T-helper 17 cell (primary cell): ENCODE results near the gene DRD3. TPM values are rescaled to one million over a fixed set of nuclear protein-coding genes. Genes with fewer than 3 reads are reported as not detected.

Source experiments
- ATAC-seq: fragments of 150-1000 bp; cut with Tn5 transposase; 2 replicates; pipeline ENCODE4 v1.10.0; 2021; ENCODE audit warnings: mild to moderate bottlenecking, moderate library complexity
- DNase-seq, 3 donors: peaks; one replicate each; pipeline versions ENCODE4 v3.0.0 to v3.0.0-alpha.2; 2020 to 2021
- H3K9me3 ChIP-seq: one replicate; pipeline ENCODE4 v1.7.0; 2013; ENCODE audit warnings: low read length, mild to moderate bottlenecking; ENCODE audit not compliant: control insufficient read depth, poor library complexity, severe bottlenecking
- H3K27ac Mint-ChIP-seq: one replicate; pipeline ENCODE4 v1.8.0; 2022; ENCODE audit warnings: mild to moderate bottlenecking, moderate library complexity, mixed read lengths
- H3K27me3 Mint-ChIP-seq: one replicate; pipeline ENCODE4 v1.8.0; 2022; ENCODE audit warnings: mixed read lengths
- H3K36me3 Mint-ChIP-seq: one replicate; pipeline ENCODE4 v1.8.0; 2022; ENCODE audit warnings: low read depth, mixed read lengths
- H3K4me1 Mint-ChIP-seq: one replicate; pipeline ENCODE4 v1.8.0; 2022; ENCODE audit warnings: mild to moderate bottlenecking, mixed read lengths
- H3K4me3 Mint-ChIP-seq: one replicate; pipeline ENCODE4 v1.8.0; 2022; ENCODE audit warnings: mild to moderate bottlenecking, moderate library complexity, mixed read lengths
- total RNA-seq, 4 donors: library from RNA in 2 of 4; stranded (reverse) in 2 of 4; gene quantifications; one replicate each; pipeline ENCODE4 v1.2.3 and lab custom pipeline; 2022 to 2026

Gene DRD3
- total RNA-seq, 2 donors from 2014 or later = not detected

DNA sequence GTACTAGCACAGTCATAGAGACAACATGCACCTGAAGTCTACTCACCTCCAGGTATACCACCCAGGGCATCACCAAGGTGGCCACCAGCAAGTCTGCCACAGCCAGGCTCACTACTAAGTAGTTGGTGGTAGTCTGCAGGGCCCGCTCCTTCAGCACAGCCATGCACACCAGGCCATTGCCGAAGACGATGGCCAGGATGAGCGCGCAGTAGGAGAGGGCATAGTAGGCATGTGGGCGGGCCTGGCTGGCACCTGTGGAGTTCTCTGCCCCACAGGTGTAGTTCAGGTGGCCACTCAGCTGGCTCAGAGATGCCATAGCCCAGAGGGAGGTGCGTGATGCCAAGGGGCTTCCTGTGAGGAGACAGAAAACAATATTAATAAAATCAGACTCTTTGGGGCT is 7.2 kb downstream of the DRD3 start:
- no peak overlapping the region for H3K4me3 Mint-ChIP-seq
- H3K4me1 Mint-ChIP-seq = no peaks in the 10 kb centered on the region
- DNase-seq = no peak
- no peaks in the 10 kb centered on the region for H3K9me3 ChIP-seq
- peaks cover 12% of the 10 kb centered on the region for H3K27me3 Mint-ChIP-seq
- no peak for ATAC-seq
- peaks cover 2% of the 10 kb centered on the region for H3K36me3 Mint-ChIP-seq
- H3K27ac Mint-ChIP-seq = no peak overlapping the region

DNA sequence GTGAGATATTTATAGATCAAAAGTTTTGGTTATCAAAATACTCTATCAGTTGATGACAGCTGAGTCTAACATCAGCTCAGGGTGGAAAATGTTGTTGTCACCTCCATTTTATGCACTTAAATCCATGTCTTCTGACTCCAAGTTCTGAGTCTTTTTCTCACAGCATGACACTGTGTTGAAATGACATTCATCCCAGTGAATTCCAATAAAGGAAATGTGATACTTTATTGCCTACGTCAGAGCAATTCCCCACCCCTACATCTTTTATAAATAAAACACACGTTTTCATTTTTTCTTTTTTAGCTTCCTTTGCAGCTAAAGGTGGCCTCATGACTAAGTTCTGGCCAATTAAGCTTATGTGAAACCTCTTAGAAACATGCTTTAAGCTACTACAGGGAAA is 10.7 kb downstream of the DRD3 start:
- Mint-ChIP-seq H3K4me1 (no peaks in the 10 kb centered on the region), H3K4me3 (no peak overlapping the region), H3K27me3 (peaks cover 12% of the 10 kb centered on the region), H3K36me3 (peaks cover 2% of the 10 kb centered on the region), H3K27ac (no peak overlapping the region)
- DNase-seq (no peak), ATAC-seq (no peak)
- H3K9me3 ChIP-seq = no peaks in the 10 kb centered on the region

DNA sequence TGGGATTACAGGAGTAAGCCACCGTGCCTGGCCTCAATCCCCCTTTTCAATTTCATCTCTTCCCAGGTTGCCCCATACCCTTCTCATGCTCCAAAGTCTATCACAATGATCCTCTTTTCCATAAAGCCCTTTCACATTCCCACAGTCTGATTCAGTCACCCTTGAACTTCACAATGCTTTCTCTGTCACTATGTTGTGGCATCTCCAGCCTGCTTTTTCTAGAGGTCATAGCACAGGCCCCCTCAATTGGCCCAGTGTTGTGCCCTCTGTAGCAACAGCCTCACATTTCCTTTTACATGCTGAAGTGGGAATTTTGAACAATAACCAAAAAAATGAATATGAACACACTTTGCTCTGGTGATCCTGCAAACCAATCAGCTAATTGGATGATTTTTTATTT is 21.5 kb downstream of the DRD3 start:
- Mint-ChIP-seq H3K4me1 (peaks cover 10% of the 10 kb centered on the region), H3K36me3 (peaks cover 9% of the 10 kb centered on the region), H3K27me3 (peaks cover 13% of the 10 kb centered on the region), H3K27ac (no peak overlapping the region), H3K4me3 (no peak overlapping the region)
- ATAC-seq (no peak), DNase-seq (no peak)
- H3K9me3 ChIP-seq = no peaks in the 10 kb centered on the region

DNA sequence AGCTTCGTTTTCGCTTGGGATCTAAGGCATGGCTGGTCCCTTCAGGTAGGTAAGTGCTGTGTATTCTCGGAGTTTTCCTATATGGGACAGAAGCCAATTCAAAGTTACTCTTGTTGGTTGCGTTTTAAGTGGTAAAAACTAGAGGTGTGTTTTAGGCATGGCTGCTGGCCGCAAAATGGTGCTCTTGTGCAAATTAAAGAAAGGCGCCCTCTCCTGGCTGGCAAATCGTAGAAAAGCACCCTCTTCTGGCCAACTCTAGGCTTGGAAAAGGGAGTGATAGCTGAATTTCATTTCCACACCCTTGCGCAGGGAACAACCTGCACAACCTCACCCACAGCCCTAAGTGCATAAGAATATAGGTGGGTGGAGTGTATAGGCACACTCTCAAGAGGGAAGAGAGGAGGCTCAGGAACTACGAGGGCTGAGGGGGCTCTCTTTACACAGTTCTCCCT is 23.5 kb downstream of the DRD3 start:
- H3K27me3 Mint-ChIP-seq = peaks cover 13% of the 10 kb centered on the region
- ATAC-seq = no peak
- H3K9me3 ChIP-seq = no peaks in the 10 kb centered on the region
- H3K4me1 Mint-ChIP-seq = peaks cover 12% of the 10 kb centered on the region
- peaks cover 9% of the 10 kb centered on the region for H3K36me3 Mint-ChIP-seq
- H3K4me3 Mint-ChIP-seq = no peak overlapping the region
- H3K27ac Mint-ChIP-seq = no peak overlapping the region
- DNase-seq = no peak

DNA sequence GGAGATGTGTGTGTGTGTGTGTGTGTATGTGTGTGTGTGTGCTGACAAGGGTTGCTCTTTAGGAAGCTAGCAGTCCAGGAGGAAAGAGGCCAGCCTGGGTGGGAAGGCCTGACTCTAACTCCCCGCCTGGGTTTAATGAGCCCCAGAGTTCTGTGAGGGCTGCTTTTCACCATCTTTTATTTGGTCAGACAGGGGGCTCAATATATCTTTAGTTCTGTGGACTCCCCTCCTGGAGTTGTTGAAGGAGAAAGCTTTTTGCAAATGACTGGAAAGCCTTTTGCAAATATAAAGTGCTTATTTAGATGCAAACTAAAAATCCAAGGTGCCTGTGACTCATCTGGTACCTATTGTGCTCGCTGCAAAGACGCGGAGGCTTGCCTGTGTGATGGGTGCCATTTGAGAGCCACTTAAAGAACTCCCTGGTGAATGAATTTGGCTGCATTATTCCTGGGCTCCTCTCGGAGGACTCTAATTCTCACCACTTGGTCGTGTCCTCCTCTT is 24.5 kb downstream of the DRD3 start:
- Mint-ChIP-seq H3K27ac (no peak overlapping the region), H3K4me3 (no peak overlapping the region), H3K36me3 (peaks cover 9% of the 10 kb centered on the region), H3K27me3 (peaks cover 13% of the 10 kb centered on the region), H3K4me1 (peaks cover 15% of the 10 kb centered on the region)
- DNase-seq (no peak), ATAC-seq (no peak)
- no peaks in the 10 kb centered on the region for H3K9me3 ChIP-seq

DNA sequence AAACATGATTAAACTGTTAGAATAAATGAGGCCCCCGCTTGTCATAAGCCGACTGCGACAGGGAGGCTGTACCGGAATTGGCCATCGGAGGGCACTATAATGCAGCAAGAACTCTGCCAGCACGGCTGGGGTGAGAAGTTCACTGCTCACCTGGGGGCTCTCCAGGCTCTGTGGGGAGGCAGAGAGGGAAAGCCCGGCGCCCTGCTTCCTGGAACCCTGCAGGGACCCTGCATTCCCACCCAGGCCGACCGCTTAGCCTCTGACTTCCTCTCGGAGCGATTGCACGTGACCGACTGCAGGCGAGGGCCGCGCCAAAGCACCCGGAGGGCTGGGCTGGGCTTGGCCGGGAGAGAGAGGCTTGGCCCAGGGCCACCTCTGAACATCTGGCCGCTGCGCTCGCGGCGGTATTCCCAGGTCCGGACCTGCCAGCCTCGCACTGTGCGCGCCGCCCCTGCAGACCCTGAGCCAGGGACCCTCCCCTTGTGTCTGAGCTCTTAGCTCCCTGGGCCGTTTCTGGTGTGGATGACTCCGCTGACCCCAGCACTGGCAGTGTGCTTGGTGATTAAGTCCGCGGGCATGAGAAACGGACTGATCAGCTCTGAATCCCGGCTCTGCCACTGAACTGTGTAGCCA is 26.2 kb downstream of the DRD3 start:
- DNase-seq (peak; percentile 60 to 81 (median 63)), ATAC-seq (peak; percentile 97)
- Mint-ChIP-seq H3K27ac (no peak overlapping the region), H3K27me3 (peaks cover 7% of the 10 kb centered on the region), H3K4me3 (peak overlapping the region; percentile 72), H3K36me3 (no peaks in the 10 kb centered on the region), H3K4me1 (peaks cover 15% of the 10 kb centered on the region)
- no peaks in the 10 kb centered on the region for H3K9me3 ChIP-seq

DNA sequence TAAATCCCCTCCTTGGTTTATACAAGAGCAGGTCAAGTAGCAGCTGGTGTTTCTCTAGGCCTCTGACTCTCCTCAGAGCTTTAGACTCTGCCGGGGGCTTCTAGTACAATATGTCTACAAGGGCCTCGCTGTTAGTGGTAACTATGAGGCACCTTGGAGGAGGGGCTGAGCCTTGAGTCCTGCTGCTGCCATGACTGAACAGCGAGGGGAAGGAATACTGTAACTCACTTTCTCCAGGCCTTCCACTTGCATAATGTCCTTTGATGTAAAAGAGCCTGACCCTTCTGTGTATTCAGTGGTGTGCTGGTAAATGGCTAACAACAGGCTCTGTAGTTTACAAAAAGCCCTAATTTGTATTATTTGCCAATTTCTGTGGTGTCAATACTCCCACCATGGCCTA is 27.8 kb downstream of the DRD3 start:
- DNase-seq (no peak), ATAC-seq (no peak)
- Mint-ChIP-seq H3K27me3 (peaks cover 8% of the 10 kb centered on the region), H3K4me1 (peaks cover 13% of the 10 kb centered on the region), H3K4me3 (no peak overlapping the region), H3K27ac (no peak overlapping the region), H3K36me3 (no peaks in the 10 kb centered on the region)
- no peaks in the 10 kb centered on the region for H3K9me3 ChIP-seq

DNA sequence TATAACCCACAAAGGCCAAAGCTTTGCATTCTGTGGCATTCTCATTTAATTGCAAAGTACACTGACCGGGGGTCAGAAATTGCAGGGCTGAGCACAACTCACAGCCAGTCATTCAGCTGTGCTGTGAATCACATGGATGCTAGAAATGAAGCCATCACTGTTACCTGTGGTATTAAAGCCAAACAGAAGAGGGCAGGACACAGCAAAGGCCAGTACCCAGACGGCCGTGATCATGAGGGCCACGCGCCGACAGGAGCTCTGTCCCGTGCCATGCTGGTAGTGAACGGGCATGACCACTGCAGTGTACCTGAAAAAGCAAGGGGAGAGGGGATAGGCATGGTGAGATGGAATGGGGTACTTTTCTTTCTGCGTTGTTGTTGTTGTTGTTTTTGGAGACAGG is 31.6 kb downstream of the DRD3 start:
- Mint-ChIP-seq H3K4me3 (no peak overlapping the region), H3K27ac (peak overlapping the region; percentile 6), H3K4me1 (peaks cover 5% of the 10 kb centered on the region), H3K36me3 (no peaks in the 10 kb centered on the region), H3K27me3 (peaks cover 8% of the 10 kb centered on the region)
- DNase-seq = no peak
- ATAC-seq = no peak
- no peaks in the 10 kb centered on the region for H3K9me3 ChIP-seq

DNA sequence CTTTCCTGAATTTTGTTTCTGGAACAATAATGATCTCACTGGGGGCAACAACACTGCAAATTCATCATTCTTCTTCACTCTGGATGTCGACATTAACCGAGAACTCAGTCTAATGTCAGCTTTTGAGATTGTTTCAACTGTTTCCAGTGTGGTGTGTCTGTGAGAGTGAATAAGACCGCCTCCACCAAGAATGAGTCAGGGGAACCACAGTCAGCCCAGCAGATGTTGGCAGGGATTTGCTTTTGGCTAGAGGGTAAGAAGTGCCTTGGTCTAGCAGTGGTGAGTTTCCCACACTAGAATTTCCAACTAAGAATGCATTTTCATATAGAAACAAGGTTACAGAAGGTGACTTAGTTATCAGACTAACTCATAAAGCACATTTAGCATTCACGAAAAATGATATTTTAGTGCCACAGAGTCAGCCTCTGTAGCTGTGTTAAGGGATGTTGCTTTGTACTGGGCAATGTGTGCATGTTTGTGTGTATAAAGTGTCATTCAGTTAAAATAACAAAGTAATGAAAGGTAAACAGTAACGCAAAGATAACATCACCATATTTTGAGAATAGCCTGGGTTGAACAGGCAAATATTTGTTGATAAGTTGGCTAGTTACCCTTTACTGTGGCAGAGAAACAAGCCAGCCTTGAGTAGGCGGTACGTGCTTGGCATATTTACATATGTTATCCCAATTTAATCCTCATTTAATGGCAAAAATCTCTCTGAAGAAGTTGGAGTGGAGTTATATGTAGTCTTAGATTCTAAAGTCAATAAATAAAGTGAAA is 33.8 kb downstream of the DRD3 start:
- Mint-ChIP-seq H3K4me3 (no peak overlapping the region), H3K27me3 (peaks cover 8% of the 10 kb centered on the region), H3K27ac (no peak overlapping the region), H3K36me3 (peaks cover 2% of the 10 kb centered on the region), H3K4me1 (peaks cover 4% of the 10 kb centered on the region)
- no peaks in the 10 kb centered on the region for H3K9me3 ChIP-seq
- DNase-seq (no peak), ATAC-seq (no peak)

DNA sequence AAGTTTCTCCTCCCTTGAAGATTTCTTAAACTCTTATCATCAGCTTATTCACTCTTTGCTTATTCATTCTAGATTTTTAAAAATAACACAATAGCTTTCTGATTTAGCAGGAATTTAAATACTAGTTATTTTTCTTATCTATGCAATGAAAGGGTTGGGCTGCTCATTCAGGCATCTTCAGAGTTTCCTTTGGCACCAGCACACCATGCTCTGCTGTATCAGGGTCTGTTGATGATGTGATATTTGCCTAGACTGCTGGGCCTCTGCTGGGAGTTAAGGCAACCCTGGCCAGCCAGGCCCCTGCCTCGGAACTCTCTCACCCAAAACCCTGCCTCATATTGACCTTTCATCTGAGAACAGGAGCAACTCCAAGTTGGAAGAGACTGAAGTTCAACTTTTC is 35.0 kb downstream of the DRD3 start:
- ATAC-seq (no peak), DNase-seq (no peak)
- peaks cover 16% of the 10 kb centered on the region for H3K27me3 Mint-ChIP-seq
- no peak overlapping the region for H3K27ac Mint-ChIP-seq
- peaks cover 2% of the 10 kb centered on the region for H3K36me3 Mint-ChIP-seq
- H3K4me3 Mint-ChIP-seq = no peak overlapping the region
- peaks cover 2% of the 10 kb centered on the region for H3K4me1 Mint-ChIP-seq
- no peaks in the 10 kb centered on the region for H3K9me3 ChIP-seq

DNA sequence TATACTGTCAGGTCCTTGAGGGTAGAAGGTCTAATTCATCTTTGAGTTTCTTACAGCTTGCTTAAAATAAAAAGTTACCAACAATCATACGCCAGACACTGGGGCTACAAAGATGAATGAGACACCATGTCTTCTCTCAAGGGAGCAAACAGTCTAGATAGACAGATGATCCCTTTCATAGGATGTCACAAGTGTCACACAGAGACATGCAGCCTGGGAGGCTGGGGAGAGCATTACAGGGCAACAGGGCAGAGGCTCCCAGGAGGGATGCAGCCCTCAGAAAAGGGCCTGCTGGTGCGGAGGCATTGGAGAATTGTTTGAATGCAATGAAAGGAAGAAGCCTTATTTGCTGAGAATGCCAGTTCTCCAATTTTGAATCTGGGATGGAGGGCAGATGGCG is 39.0 kb downstream of the DRD3 start:
- Mint-ChIP-seq H3K4me3 (no peak overlapping the region), H3K27me3 (peaks cover 8% of the 10 kb centered on the region), H3K27ac (no peak overlapping the region), H3K4me1 (peaks cover 2% of the 10 kb centered on the region), H3K36me3 (peaks cover 2% of the 10 kb centered on the region)
- ATAC-seq (no peak), DNase-seq (no peak)
- no peaks in the 10 kb centered on the region for H3K9me3 ChIP-seq

DNA sequence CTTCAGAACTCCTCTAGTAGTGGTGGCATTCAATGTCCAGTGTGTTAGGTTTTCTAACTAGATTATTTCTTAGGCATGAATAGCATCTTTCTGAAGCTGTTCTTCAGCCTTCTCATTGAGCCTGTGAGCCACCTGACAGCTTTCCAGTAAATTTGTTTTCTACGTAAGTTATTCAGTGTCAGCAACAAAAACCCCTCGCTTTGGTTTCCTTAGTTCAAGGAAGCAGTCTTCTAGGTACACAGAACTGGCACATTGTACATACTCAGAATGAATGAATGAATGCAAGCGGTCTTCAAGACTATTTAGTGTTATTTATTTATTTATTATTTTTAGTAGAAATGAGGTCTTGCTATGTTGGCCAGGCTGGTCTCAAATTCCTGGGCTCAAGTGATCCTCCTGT is 44.9 kb downstream of the DRD3 start:
- no peak for DNase-seq
- no peaks in the 10 kb centered on the region for H3K36me3 Mint-ChIP-seq
- H3K9me3 ChIP-seq = no peaks in the 10 kb centered on the region

DNA sequence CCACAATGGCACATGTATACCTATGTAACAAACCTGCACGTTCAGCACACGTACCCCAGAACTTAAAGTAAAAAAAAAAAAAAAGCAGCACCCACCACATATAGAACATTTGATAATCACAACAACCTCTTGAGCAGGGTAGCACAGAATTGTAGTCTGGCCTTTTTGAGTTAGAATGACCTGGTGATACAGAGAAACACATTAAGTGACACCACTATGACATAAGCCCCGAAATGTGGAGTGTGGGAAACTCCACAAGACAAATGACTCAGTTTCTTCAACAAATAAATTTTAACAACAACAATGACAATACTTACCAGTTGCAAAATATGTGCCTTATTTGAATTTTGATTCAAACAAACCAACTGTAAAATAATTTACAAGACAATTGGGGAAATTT is 46.4 kb downstream of the DRD3 start:
- no peaks in the 10 kb centered on the region for H3K9me3 ChIP-seq
- Mint-ChIP-seq H3K4me3 (no peak overlapping the region), H3K27me3 (no peaks in the 10 kb centered on the region), H3K4me1 (peaks cover 9% of the 10 kb centered on the region), H3K36me3 (no peaks in the 10 kb centered on the region), H3K27ac (no peak overlapping the region)
- DNase-seq = no peak
- no peak for ATAC-seq

More for the DNA sequence above, 44.9 kb downstream of the DRD3 start:
- Mint-ChIP-seq H3K27ac (peak overlapping the region; percentile 47), H3K27me3 (no peaks in the 10 kb centered on the region), H3K4me1 (peaks cover 9% of the 10 kb centered on the region), H3K4me3 (no peak overlapping the region)
- no peak for ATAC-seq

DNA sequence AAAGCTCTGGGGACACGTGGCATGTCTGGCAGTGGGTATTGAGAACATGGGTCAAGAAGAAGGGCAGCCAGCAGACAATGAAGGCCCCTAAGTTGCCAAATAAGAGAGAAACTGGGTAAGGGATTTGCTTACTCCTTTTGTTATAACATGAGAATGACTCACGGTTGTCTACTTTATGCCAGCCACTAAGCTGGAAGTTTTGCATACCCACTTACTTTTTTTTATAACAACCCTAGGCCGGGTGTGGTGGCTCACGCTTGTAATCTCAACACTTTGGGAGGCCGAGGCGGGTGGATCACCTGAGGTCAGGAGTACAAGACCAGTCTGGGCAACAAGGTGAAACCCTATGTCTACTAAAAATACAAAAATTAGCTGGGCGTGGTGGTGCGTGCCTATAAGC is 50.0 kb downstream of the DRD3 start:
- H3K27ac Mint-ChIP-seq = no peak overlapping the region
- ATAC-seq = no peak

More for the DNA sequence above, 50.0 kb downstream of the DRD3 start:
- Mint-ChIP-seq H3K4me3 (no peak overlapping the region), H3K4me1 (peaks cover 8% of the 10 kb centered on the region), H3K27me3 (peaks cover 2% of the 10 kb centered on the region), H3K36me3 (peaks cover 1% of the 10 kb centered on the region)
- no peaks in the 10 kb centered on the region for H3K9me3 ChIP-seq
- no peak for DNase-seq
